HUDEP-2 (cell line): Measurements from ENCODE around the gene ALK.
"Not testable (repeated sequence)": the region's sequence is repeated elsewhere in the genome, so short reads cannot be mapped to it uniquely, and the experiment has no call there.

Experiments
- DNase-seq, 76 experiments: peaks; one replicate each; lab custom pipeline; 2025; ENCODE audit not compliant: unreplicated experiment in 76 of 76; lab: John Stamatoyannopoulos, UW

The ALK gene

GRCh38 chr2:29269095-29269764 lies 652.2 kb downstream of the ALK start:
- DNase-seq, result no peak

- no peak for DNase-seq
Measured at GRCh38 chr2:29267720-29268119, 653.7 kb downstream of the ALK start.

- DNase-seq, result no peak
Measured at GRCh38 chr2:29263886-29264285, 657.5 kb downstream of the ALK start.

GRCh38 chr2:29262681-29263260 lies 658.6 kb downstream of the ALK start:
- no peak for DNase-seq

GRCh38 chr2:29261003-29261402 lies 660.4 kb downstream of the ALK start:
- DNase-seq, result no peak

GRCh38 chr2:29260142-29260772 lies 661.1 kb downstream of the ALK start:
- no peak for DNase-seq

- DNase-seq, result no peak
Measured at GRCh38 chr2:29259221-29259620, 662.2 kb downstream of the ALK start.

GRCh38 chr2:29255004-29255403 lies 666.4 kb downstream of the ALK start:
- DNase-seq, result no peak

GRCh38 chr2:29253495-29254275 lies 667.7 kb downstream of the ALK start:
- not testable (repeated sequence) for DNase-seq

- DNase-seq, result no peak
Measured at GRCh38 chr2:29253026-29253425, 668.4 kb downstream of the ALK start.

GRCh38 chr2:29251406-29251805 lies 670.0 kb downstream of the ALK start:
- DNase-seq, result no peak

GRCh38 chr2:29250977-29251376 lies 670.4 kb downstream of the ALK start:
- no peak for DNase-seq

GRCh38 chr2:29249666-29250253 lies 671.6 kb downstream of the ALK start:
- DNase-seq, result no peak

- DNase-seq, result no peak
Measured at GRCh38 chr2:29247336-29247914, 674.0 kb downstream of the ALK start.

GRCh38 chr2:29246383-29247300 lies 674.7 kb downstream of the ALK start:
- DNase-seq, result no peak

- DNase-seq, result no peak
Measured at GRCh38 chr2:29245742-29246382, 675.5 kb downstream of the ALK start.

- not testable (repeated sequence) for DNase-seq
Measured at GRCh38 chr2:29245035-29245741, 676.2 kb downstream of the ALK start.

- no peak for DNase-seq
Measured at GRCh38 chr2:29242621-29243375, 678.6 kb downstream of the ALK start.
